Erythroblast (primary cell): Measurements from ENCODE around the gene DIP2C.

Source experiments
- DNase-seq, 2 experiments: peaks; one replicate each; lab custom pipeline; 2025; lab: John Stamatoyannopoulos, UW
- GATA1 ChIP-seq: IDR thresholded peaks from 2 replicates; pipeline ENCODE4 v1.6.1; 2011; ENCODE audit warnings: low read depth, mild to moderate bottlenecking, control low read depth, low read length, moderate library complexity
- POLR2A ChIP-seq: IDR thresholded peaks from 2 replicates; pipeline ENCODE4 v1.6.1; 2011; ENCODE audit warnings: mild to moderate bottlenecking, low read length

Gene DIP2C

GRCh38 chr10:492836-493235, 196.6 kb downstream of the DIP2C start:
- no peak for DNase-seq
- TF ChIP-seq POLR2A (no peak), GATA1 (no peak)

- TF ChIP-seq GATA1 (no peak), POLR2A (no peak)
- no peak for DNase-seq
Measured at GRCh38 chr10:491667-492424, 197.6 kb downstream of the DIP2C start.

GRCh38 chr10:490891-491571, 198.4 kb downstream of the DIP2C start:
- TF ChIP-seq GATA1 = no peak
- no peak for TF ChIP-seq POLR2A
- DNase-seq = no peak

DNA sequence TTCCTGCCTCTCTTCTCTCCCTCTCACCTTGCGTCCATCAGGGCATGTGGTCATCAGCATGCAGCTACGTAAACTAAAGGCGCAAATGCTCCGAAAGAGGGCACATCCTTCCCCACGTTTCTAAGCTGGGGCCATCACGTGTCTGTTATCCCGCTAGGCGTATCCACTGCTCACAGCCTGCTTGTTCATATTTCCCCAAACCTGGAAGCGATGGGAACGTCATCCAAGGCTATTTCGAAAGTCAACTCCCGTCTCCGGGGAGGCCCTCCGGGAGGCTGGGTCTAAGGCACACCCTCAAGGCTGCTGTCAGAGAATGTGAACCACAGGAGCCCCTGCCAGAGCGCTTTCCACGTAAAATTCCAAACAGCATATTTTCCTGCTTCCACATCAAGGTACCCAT, 199.2 kb downstream of the DIP2C start:
- no peak for DNase-seq
- no peak for TF ChIP-seq GATA1
- no peak for TF ChIP-seq POLR2A

- DNase-seq = no peak
- TF ChIP-seq POLR2A = no peak
- TF ChIP-seq GATA1 = no peak
Measured at GRCh38 chr10:489330-489729, 200.1 kb downstream of the DIP2C start.

DNA sequence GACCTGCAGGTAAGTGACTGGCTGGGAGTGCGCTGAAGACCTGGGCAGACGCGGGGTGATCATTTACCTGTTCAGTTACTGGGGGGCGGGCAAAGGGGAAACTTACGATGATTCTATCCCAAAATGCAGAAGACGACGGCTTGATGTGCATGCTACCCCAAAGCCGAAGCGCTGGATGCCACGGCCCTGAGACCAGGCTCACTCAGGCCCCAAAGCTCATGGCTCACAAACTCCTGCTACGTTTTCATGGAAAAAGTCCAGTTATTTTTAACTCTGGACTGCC, 200.6 kb downstream of the DIP2C start:
- TF ChIP-seq GATA1 (no peak), POLR2A (no peak)

GRCh38 chr10:488081-488932, 201.2 kb downstream of the DIP2C start:
- TF ChIP-seq GATA1 = no peak
- no peak for TF ChIP-seq POLR2A
- no peak for DNase-seq

More for the DNA sequence above, 200.6 kb downstream of the DIP2C start:
- DNase-seq = no peak

GRCh38 chr10:486666-487322, 202.7 kb downstream of the DIP2C start:
- DNase-seq = no peak
- no peak for TF ChIP-seq GATA1

DNA sequence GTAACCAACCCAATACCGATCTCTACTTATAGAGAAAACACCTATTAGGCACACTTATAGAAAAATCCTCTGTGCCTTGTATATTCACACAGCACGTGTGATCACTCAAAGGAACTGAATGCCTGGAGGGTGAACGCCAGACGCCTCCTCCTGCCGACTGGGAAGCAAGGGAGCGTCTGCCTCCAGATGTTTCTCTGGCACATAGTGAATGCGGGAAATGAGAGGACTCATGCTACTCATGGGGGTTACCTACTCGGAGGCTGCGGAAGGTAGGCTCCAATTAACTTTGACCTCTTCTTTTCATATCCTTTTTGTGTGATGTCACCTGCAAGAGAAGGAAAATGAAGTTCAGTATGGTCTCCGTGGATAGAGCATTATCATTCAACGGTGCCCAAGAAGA, 203.3 kb downstream of the DIP2C start:
- no peak for TF ChIP-seq POLR2A
- TF ChIP-seq GATA1 = no peak
- DNase-seq = no peak

- no peak for TF ChIP-seq POLR2A
- no peak for TF ChIP-seq GATA1
- no peak for DNase-seq
Measured at GRCh38 chr10:485776-486175, 203.7 kb downstream of the DIP2C start.

DNA sequence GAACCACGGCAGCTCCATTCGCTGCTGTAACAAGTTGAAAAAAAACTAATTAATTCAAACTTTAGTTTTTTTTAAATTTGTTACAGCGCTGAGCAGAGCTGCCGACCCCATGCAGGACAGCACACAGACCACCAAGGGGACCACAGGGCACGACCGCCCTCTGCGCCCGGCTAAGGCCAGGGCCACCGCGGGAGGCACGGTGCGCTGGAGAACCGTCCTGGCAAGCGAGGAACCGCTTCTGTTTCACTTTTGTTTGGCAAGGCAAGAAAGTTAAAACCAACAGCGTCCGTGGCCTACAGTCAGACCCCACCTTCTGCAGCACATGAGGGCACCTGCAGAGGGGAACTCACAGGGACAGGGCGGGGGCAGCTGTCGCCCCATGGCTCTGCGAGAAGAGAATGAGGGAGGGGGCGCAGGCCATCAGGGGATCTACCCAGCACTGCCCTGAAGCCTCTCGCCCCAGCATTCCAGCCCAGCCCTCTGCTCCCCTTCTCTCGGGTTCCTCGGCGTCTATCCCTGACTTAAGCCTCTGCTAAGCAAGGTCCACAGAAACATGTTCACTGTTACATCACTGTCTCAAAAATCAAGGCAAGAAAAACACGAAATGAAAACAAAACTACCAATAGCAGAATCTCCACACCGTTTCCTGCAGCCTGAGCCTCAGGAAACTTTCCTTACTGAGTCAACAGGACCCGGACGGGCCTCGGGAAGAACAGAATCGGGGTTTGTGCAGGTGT, 204.4 kb downstream of the DIP2C start:
- TF ChIP-seq POLR2A = no peak
- no peak for TF ChIP-seq GATA1
- no peak for DNase-seq

GRCh38 chr10:484441-484924, 205.0 kb downstream of the DIP2C start:
- DNase-seq = no peak
- TF ChIP-seq POLR2A = no peak

GRCh38 chr10:483261-483660, 206.2 kb downstream of the DIP2C start:
- no peak for DNase-seq
- TF ChIP-seq POLR2A (no peak), GATA1 (no peak)
